ENCODE results near the gene KYAT1. TPM values are rescaled to one million over a fixed set of nuclear protein-coding genes. Genes with fewer than 3 reads are reported as not detected.

The KYAT1 gene
- total and polyA plus RNA-seq, 8 donors = 0.58 to 25.7 (median 5.7) TPM

GRCh38 chr9:128808543-128808942, 73.2 kb downstream of the KYAT1 start:
- H3K4me3 ChIP-seq = no peak overlapping the region
- no peak overlapping the region for H3K27ac ChIP-seq
- DNase-seq = no peak
- WGBS, 5 donors = 73 to 97% (median 93%) methylated on average over 3 of the region's 3 CpGs
- intact Hi-C loops (cut with DNase I; ENCODE audit: low total_unique reads) = no loop called here
- TF ChIP-seq POLR2AphosphoS5 (IDR thresholded peaks at IDR 0.05) (no peak), CTCF (IDR thresholded peaks at IDR 0.05) (no peak)
- H3K27me3 ChIP-seq = no peaks in the 10 kb centered on the region
- H3K36me3 ChIP-seq = peaks cover 31 to 64% (median 61%) of the 10 kb centered on the region in 4 donors
- H3K9me3 ChIP-seq = no peaks in the 10 kb centered on the region
- H3K4me1 ChIP-seq = no peaks in the 10 kb centered on the region

GRCh38 chr9:128807827-128808226, 73.9 kb downstream of the KYAT1 start:
- Histone ChIP-seq H3K27ac (no peak overlapping the region), H3K9me3 (no peaks in the 10 kb centered on the region), H3K4me3 (no peak overlapping the region), H3K27me3 (no peaks in the 10 kb centered on the region), H3K36me3 (peaks cover 37 to 71% (median 68%) of the 10 kb centered on the region in 4 donors), H3K4me1 (no peaks in the 10 kb centered on the region)
- TF ChIP-seq EP300 (IDR thresholded peaks at IDR 0.05) (no peak), POLR2A (IDR thresholded peaks at IDR 0.05) (no peak), CTCF (IDR thresholded peaks at IDR 0.05) (no peak), POLR2AphosphoS5 (IDR thresholded peaks at IDR 0.05) (no peak)
- no peak for DNase-seq
- WGBS, 5 donors = 79 to 87% (median 80%) methylated on average over 13 to 14 of the region's 14 CpGs
- intact Hi-C loops (cut with DNase I; ENCODE audit: low total_unique reads) = no loop called here

- Histone ChIP-seq H3K4me3 (no peak overlapping the region), H3K27me3 (no peaks in the 10 kb centered on the region), H3K9me3 (no peaks in the 10 kb centered on the region), H3K27ac (no peak overlapping the region), H3K36me3 (peaks cover 38 to 91% (median 89%) of the 10 kb centered on the region in 4 donors), H3K4me1 (no peaks in the 10 kb centered on the region)
- 79 to 94% (median 91%) methylated on average over 6 to 14 of the region's 14 CpGs for WGBS, 5 donors
- no peak for DNase-seq
- intact Hi-C loops (cut with DNase I; ENCODE audit: low total_unique reads) = no loop called here
- TF ChIP-seq POLR2A (IDR thresholded peaks at IDR 0.05) (no peak), CTCF (IDR thresholded peaks at IDR 0.05) (no peak), POLR2AphosphoS5 (IDR thresholded peaks at IDR 0.05) (no peak), EP300 (IDR thresholded peaks at IDR 0.05) (no peak)
Observed at GRCh38 chr9:128805661-128806060, 76.1 kb downstream of the KYAT1 start.

GRCh38 chr9:128802482-128802881, 79.3 kb downstream of the KYAT1 start:
- Histone ChIP-seq H3K36me3 (peaks cover 42 to 100% (median 98%) of the 10 kb centered on the region in 4 donors), H3K27ac (no peak overlapping the region), H3K4me3 (no peak overlapping the region), H3K4me1 (no peaks in the 10 kb centered on the region), H3K9me3 (no peaks in the 10 kb centered on the region), H3K27me3 (no peaks in the 10 kb centered on the region)
- no peak for TF ChIP-seq POLR2AphosphoS5 (IDR thresholded peaks at IDR 0.05)
- TF ChIP-seq POLR2A (IDR thresholded peaks at IDR 0.05) = no peak
- TF ChIP-seq EP300 (IDR thresholded peaks at IDR 0.05) = no peak
- TF ChIP-seq CTCF (IDR thresholded peaks at IDR 0.05) = no peak
- 83 to 91% (median 88%) methylated on average over 4 of the region's 4 CpGs for WGBS, 5 donors
- intact Hi-C loops (cut with DNase I; ENCODE audit: low total_unique reads) = no loop called here
- no peak for DNase-seq
